ENCODE data around the gene AMMECR1. TPM values are rescaled to one million over a fixed set of nuclear protein-coding genes. Genes with fewer than 3 reads are reported as not detected.

AMMECR1 gene
- total and polyA plus RNA-seq, 8 donors: 0.45 to 28.7 (median 3.6) TPM

DNA sequence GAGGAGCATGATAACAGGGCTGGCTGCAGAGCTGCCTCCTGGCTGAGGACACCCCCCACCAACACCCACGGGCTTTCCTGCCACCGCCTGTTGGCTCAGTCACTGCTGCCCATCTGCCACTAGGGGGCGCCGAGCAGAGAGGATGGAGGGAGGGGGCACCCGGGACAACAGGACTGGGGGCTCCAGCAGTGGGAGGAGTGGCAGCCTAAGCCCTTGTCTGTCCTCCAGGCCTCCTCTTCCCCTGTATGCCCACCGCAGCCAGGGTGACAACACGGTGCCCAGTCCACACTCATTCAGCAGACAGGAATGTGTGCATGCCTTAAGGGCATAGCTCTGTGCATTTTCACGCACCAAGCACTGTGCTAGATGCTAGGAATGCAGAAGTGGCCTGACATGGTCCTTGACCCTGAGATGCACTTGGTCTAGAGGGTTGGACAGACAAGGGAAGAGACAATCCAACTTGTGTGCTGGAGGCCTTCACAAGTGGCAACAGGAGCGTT, 149.9 kb downstream of the AMMECR1 start:
- TF ChIP-seq POLR2A (IDR thresholded peaks at IDR 0.05) (no peak), POLR2AphosphoS5 (IDR thresholded peaks at IDR 0.05) (no peak), EP300 (IDR thresholded peaks at IDR 0.05) (no peak)
- TF ChIP-seq, protein P1, sequence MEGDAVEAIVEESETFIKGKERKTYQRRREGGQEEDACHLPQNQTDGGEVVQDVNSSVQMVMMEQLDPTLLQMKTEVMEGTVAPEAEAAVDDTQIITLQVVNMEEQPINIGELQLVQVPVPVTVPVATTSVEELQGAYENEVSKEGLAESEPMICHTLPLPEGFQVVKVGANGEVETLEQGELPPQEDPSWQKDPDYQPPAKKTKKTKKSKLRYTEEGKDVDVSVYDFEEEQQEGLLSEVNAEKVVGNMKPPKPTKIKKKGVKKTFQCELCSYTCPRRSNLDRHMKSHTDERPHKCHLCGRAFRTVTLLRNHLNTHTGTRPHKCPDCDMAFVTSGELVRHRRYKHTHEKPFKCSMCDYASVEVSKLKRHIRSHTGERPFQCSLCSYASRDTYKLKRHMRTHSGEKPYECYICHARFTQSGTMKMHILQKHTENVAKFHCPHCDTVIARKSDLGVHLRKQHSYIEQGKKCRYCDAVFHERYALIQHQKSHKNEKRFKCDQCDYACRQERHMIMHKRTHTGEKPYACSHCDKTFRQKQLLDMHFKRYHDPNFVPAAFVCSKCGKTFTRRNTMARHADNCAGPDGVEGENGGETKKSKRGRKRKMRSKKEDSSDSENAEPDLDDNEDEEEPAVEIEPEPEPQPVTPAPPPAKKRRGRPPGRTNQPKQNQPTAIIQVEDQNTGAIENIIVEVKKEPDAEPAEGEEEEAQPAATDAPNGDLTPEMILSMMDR (IDR thresholded peaks at IDR 0.05): peak in 5 of 7 experiments; percentile 8 to 54 (median 24)
- DNase-seq: peak in 1 of 2 donors; percentile 25
- Histone ChIP-seq H3K9me3 (no peaks in the 10 kb centered on the region), H3K4me3 (no peak overlapping the region), H3K27ac (no peak overlapping the region), H3K4me1 (peaks cover 0 to 2% (median 0%) of the 10 kb centered on the region in 4 donors), H3K36me3 (peaks cover 0 to 10% (median 0%) of the 10 kb centered on the region in 4 donors), H3K27me3 (peaks cover 0 to 4% (median 0%) of the 10 kb centered on the region in 3 donors)
- WGBS, 5 donors: 33 to 64% (median 45%) methylated on average over 5 to 9 of the region's 9 CpGs
- intact Hi-C loops (cut with DNase I; ENCODE audit: low total_unique reads): no loop called here

DNA sequence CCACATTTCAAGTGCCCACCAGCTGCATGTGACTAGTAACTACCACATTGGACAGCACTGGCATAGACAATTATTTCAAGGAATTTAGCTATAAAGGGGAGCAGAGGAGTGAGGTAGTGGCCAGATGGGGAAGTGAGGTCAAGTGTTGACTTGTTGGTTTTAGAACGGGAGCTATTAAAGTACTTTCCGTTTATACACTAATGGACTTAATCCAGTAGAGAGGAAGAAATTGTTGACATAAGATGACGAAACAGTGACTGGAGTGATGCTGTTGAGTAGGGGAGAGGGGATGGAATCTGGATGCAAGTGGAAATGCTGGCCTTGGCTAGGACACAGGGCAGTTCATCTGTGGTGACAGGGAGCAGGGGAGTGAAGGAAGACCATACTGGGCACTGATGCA, 154.4 kb downstream of the AMMECR1 start:
- H3K4me1 ChIP-seq: no peaks in the 10 kb centered on the region
- H3K4me3 ChIP-seq: no peak overlapping the region
- intact Hi-C loops (cut with DNase I; ENCODE audit: low total_unique reads): loop anchor here (5.0 kb wide), 1 partner anchor 249 kb away; no protein-coding TSS in a partner anchor
- H3K36me3 ChIP-seq: no peaks in the 10 kb centered on the region
- 17 to 44% (median 37%) methylated on average over 3 of the region's 3 CpGs for WGBS, 5 donors
- no peak for TF ChIP-seq EP300 (IDR thresholded peaks at IDR 0.05)
- TF ChIP-seq, protein P1 (IDR thresholded peaks at IDR 0.05): no peak
- no peak for TF ChIP-seq POLR2A (IDR thresholded peaks at IDR 0.05)
- no peaks in the 10 kb centered on the region for H3K9me3 ChIP-seq
- no peak for DNase-seq
- no peak overlapping the region for H3K27ac ChIP-seq
- peaks cover 0 to 4% (median 0%) of the 10 kb centered on the region in 3 donors for H3K27me3 ChIP-seq

DNA sequence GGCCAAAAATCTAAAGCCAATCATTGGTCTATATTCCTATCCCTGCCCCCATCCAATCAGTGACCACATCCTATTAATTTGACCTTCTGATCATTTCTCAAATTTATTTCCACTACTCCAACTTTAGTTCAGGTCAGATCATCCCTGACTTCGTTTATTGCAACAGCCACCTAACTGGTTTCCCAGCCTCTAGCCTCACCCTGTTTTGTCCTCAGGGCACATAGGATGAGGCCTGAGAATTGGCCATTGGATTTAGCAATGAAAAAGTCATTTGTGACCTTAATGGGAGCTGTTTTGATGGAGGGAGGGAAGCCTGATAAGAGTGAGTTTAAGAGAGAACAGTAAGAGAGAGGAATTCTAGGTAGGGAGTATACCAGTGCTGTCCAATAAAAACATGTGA, 155.0 kb downstream of the AMMECR1 start:
- H3K4me3 ChIP-seq: no peak overlapping the region
- no peak overlapping the region for H3K27ac ChIP-seq
- WGBS, 5 donors: 28 to 58% (median 47%) methylated on average over 1 of the region's 1 CpG
- DNase-seq: no peak
- intact Hi-C loops (cut with DNase I; ENCODE audit: low total_unique reads): loop anchor here (5.0 kb wide), 1 partner anchor 249 kb away; no protein-coding TSS in a partner anchor
- no peaks in the 10 kb centered on the region for H3K36me3 ChIP-seq
- no peaks in the 10 kb centered on the region for H3K9me3 ChIP-seq
- TF ChIP-seq POLR2A (IDR thresholded peaks at IDR 0.05): no peak
- TF ChIP-seq POLR2AphosphoS5 (IDR thresholded peaks at IDR 0.05): no peak
- TF ChIP-seq, protein P1 (IDR thresholded peaks at IDR 0.05): no peak
- TF ChIP-seq EP300 (IDR thresholded peaks at IDR 0.05): no peak
- no peaks in the 10 kb centered on the region for H3K27me3 ChIP-seq
- no peaks in the 10 kb centered on the region for H3K4me1 ChIP-seq

DNA sequence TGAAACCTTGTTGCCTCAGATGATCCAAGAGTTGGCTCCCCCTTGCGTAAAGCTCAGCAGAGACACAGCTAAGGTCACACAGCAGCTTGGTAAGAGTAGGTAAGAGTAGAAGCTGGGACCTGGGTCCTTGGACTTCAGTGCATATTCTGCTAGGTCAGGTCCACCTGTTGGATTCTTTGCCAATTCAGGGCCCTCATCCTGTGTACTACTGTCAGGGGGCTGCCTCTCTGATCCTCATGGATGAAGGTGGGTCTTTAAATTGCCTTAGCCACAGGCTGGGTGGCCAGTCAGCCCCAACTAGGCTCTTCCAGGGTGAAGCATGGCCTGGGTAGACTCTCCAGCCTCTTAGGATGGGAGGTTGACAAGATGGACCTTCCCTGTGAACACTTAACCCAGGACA, 155.8 kb downstream of the AMMECR1 start:
- H3K36me3 ChIP-seq: no peaks in the 10 kb centered on the region
- no peaks in the 10 kb centered on the region for H3K27me3 ChIP-seq
- H3K27ac ChIP-seq: no peak overlapping the region
- no peak for TF ChIP-seq POLR2AphosphoS5 (IDR thresholded peaks at IDR 0.05)
- TF ChIP-seq POLR2A (IDR thresholded peaks at IDR 0.05): no peak
- no peak for TF ChIP-seq EP300 (IDR thresholded peaks at IDR 0.05)
- TF ChIP-seq, protein P1 (IDR thresholded peaks at IDR 0.05): no peak
- H3K4me1 ChIP-seq: no peaks in the 10 kb centered on the region
- intact Hi-C loops (cut with DNase I; ENCODE audit: low total_unique reads): loop anchor here (5.0 kb wide), 1 partner anchor 250 kb away; no protein-coding TSS in a partner anchor
- WGBS, 5 donors: 100% methylated on average over 1 of the region's 1 CpG
- no peak for DNase-seq
- H3K4me3 ChIP-seq: no peak overlapping the region
- H3K9me3 ChIP-seq: no peaks in the 10 kb centered on the region
